GM21367 (cell line): ENCODE data around the gene SLC46A1.

ENCODE experiments used
- ATAC-seq: cut with Tn5 transposase; IDR thresholded peaks from one replicate; pipeline ENCODE4 v1.9.1; 2021; ENCODE audit not compliant: unreplicated experiment

The SLC46A1 gene

DNA sequence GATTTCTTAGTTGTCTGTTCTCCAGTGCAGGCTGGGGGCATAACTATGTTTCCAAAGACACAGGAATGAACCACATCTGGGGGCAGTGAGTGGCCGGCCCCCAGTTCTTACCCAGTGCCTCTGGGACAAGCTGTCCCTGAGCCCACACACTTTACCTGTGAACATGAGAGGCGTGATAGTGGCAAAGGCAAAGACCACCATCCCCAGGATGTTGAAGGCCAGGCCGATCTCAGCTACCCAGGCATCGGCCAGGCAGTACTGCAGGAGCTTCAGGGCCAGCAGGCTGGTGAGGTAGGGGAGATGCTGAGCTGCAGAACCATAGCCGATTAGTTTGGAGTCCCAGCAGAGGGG lies 1.6 kb downstream of the SLC46A1 start:
- ATAC-seq = no peak

DNA sequence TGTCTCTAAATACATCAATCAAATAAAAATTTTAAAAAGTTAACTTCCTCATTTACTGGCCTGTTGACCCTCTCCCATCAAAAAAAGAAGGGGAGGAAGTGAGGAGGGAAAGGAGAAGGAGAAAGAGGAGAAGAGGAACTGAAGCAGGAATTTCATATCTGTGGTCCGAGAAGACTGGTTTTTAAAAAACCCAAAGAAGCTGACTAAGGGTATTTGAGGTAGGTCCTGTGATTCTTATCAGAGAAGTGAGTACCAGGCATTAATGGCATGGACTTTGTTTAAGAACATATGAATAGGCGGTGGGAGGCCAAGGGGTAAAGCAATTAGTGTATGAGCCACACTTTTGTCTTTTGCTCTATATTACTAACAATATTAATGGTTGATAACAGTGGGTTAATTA lies 2.0 kb downstream of the SLC46A1 start:
- ATAC-seq = no peak

DNA sequence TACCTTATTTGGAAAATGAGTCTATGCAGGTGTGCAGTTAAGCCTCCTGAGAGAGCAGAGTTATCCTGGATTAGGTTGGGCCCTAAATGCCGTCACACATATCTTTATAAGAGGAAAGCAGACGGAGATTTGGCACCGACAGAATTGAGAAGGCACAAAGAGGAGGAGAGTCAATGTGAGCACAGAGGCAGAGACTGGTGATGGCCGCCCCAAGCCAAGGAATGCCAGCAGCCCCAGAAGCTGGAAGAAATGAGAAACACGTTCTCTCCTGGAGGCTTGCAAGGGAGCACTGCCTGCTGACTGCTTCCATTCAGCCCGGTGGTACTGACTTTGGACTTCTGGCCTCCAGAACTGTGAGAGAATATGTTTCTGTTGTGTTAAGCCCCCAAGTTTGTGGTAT lies 3.2 kb downstream of the SLC46A1 start:
- ATAC-seq = no peak

DNA sequence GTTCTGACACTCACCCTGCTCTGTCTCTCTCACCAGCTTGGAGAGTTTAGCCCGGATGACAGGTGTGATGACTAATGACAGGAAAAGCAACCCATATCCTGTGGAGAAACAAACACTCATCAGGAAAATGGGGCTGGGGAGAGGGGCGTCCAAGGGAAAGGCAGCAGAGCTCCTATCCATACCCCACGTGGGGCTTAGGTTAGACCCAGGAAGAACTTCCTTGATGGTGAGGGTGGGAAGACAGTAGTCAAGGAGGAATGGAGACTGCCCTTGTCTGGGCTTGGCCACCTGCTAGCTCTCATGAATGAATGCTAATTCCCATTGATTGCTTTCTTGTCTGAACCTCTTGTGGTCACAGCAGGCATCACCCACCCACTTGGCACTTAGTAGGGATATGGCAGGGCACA lies 3.8 kb downstream of the SLC46A1 start:
- ATAC-seq = no peak

DNA sequence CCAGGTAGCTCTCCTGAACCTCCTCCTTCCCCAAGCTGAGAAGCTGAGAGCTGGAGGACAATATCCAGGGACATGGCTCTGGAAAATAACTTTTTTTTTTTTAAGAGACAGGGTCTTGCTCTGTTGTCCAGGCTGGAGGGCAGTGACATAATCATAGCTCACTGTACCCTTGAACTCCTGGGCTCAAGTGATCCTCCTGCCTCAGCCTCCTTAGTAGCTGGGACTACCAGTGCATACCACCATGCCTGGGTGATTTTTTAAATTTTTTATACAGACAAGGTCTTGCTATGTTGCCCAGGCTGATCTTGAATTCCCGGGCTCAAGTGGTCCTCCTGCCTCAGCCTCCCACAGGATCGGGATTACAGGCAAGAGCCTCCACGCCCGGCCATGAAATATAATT lies 6.2 kb downstream of the SLC46A1 start:
- no peak for ATAC-seq

DNA sequence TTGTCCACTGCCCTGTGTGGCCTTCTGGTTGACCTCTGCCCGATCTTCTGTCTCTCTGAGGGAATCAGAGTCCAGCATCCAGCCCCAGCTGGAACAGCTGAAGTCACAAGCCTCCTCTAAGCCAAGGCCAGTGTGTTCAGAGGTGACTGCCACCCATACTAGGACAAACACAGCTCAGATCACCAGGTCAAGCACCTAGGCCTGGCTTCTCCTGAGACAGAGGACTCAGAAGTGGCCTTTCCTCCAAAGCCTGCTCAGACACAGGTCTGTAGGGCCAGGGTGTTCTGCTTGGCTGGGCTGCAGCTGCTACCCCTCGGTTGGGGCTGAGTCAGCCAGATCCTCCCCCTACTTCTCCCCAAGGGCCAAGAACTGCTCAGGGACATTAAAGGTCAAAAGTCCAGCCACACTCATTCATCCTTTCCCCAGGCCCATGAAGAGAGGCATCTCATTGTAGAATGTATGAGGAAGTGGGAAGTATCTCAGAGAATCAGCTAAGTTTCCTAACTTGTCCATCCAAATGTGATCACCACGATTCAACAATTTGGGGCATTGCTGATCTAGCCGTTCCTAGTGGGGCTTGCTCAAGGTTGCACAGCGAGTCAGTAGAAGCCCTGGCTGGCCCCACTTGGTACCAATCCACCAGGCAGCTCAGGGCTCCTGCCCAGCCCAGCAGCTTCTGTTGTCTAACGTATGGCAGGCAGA lies 7.6 kb downstream of the SLC46A1 start:
- ATAC-seq = no peak

DNA sequence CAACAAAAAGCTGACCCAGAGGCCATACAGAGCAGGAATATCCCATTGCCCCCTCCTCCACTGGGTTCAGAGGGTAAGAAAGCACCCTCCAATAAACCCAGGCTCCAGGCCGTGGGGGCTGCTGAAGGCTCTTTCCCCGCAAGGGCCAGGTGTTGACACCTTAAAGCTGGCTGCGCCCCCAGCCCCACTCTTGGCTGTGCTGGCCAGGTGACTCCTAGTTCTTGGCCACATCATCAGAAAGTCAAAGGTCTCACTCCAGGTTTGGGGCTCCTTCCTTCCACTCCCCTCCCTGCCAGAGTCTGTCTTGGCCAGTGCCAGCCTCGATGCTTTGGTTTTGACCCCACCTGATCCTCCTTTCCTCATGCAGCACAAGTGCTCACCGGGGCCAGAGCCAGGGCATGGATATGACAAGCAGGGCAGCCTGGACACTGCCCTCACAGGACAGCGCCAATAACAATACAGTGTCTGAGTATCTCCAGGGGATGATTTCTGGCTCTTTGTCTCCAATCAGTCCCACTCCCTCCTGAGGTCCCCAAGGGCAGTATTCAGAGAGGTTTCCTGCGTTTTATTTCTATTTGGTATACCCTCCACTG lies 8.2 kb downstream of the SLC46A1 start:
- ATAC-seq = no peak

DNA sequence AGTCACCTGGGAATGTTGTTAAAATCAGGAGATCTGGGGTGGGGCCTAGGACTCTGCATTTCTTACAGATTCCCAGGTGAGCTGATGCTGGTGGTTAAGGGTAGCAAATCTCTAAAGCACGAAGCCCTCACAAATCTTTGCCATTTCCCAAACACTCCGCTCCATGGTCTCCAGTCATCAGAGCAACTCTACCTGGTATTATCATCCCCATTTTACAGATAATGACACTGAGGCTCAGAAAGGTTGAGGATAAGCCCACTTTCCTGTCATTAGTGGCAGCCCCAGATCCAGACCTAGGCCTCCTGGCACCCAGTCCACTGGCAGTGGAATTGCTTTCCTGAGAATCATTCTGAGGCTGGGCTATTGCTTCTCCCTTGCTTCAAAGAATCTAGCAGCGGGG lies 8.7 kb downstream of the SLC46A1 start:
- ATAC-seq = no peak

DNA sequence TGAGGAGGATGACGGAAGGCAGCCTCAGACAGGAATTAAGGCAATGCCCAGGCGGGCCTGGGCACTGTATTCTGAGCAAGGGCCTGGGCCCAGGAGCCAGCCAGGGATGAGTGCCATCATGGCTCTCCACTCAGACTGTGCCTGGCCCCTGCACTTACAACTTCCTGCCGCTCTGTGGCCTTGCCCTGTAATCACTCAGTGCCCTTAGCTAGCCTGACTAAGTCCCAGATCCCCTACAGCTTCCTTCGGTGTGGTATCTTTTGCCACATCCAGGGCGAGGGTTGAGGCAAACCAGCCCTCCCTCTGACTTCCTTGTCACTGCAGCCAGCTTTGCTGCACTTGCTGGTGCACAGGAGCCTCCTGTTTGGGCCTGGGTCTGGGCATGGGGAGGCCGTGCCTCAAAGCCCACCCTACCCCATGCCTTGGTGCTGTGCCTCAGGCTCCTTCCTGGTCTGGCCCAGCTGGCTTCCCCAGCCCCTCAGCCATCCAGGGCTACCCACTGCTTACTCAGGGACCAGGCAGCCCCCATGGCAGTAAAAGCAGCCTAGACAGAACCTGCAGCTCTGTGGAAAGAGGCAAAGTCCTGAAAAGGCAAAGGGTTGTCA lies 9.3 kb downstream of the SLC46A1 start:
- no peak for ATAC-seq

DNA sequence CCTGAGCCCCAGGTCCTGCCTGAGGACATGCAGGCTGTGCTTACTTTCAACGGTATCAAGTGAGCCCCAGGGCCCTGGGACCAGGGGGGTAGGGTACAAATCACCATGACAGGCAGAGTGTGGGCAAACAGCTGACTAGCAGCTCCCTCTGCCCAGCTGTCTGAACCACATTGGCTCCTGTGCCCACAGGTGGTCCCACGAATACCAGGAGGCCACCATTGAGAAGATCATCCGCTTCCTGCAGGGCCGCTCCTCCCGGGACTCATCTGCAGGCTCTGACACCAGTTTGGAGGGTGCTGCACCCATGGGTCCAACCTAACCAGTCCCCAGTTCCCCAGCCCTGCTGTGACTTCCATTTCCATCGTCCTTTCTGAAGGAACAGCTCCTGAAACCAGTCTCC lies 10.0 kb downstream of the SLC46A1 start:
- no peak for ATAC-seq

DNA sequence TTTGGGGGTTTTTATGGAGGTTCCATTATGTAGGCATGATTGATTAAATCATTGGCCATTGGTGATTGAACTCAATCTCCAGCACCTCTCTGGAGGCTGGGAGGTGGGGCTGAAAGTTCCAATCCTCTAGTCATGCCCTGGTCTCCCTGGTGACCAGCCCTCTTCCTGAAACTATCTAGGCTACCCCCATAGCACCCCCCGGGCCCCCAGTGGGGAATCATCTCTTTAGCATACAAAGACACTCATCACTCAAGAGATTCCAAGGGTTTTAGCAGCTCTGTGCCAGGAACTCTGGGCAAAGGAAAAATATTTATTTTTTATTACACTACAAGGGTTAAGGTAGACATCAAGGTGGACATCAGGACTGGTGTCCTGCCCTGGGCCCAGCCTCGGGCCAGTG lies 10.6 kb downstream of the SLC46A1 start:
- no peak for ATAC-seq

DNA sequence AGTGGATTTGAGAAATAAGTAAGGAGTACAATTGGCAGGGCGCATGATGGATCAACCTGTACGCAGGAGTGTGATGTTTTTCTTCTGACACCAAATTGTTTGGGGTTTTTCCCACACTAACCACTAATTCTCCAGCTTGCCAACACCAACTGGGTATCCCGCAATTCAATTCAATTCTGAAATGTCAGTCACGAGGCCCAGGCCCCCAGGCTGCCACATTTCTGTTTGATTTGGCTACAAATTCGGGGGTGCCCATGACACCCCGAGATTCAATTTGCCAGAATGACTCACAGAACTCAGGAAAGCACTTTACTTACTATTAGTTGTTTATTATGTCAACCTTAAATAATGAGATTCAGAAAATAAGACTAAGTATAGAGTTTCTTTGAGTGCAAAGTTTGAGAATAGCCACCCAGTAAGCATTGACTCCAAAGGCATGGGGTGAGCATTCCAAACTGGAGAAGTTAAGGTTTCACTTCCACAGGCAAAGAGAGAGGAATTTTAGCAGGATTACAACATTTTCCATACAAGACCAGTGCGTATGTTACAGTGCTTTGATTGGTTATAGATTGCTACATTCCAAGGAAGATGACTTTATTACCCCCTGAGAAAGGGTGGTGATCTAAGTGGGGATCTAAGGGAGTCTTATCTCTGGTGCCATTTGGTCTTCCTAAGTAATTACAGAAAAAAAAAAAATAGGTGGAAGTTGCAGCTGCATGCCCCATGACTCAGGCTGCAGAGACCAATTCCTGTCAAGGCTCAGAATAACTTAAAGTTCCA lies 11.5 kb downstream of the SLC46A1 start:
- ATAC-seq = no peak

DNA sequence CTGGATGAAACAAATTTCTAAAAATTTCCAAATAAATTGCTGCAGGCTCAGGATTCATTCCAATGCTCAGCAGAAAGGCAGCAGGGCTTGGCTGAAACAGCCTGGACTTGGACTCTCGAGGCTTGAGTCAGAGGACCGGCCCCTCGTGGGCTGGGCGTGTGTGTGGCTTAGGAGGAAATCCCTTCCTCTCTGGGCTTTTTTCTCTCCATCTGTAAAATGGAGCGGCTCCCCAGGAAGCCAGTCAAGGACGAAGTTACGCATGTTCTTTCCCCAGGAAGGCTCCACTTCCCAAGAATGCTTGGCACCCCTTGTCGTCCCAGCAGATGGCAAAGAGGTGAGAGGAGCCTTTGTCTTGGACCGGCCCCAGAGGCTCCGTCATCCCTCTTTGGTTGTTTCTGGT lies 13.5 kb downstream of the SLC46A1 start:
- no peak for ATAC-seq

DNA sequence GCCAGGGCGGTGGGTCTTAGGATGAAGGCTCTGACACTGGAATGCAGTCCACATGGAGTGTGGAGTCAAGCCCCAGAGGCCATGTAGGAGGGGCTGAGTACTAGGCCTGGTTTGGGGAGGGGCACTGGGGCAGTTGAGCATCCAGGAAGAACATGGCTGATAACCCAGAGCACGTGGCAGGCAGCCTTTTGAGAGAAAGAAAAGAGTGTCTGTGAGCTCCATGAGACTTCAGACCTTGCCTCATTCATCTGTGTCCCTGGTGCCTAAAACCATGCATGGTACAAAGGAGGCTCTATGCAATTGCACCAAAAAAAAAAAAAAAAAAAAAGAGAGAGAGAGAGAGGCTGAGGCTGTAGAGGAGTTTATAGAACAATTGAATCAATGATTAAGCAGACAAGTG lies 14.6 kb downstream of the SLC46A1 start:
- ATAC-seq = no peak

DNA sequence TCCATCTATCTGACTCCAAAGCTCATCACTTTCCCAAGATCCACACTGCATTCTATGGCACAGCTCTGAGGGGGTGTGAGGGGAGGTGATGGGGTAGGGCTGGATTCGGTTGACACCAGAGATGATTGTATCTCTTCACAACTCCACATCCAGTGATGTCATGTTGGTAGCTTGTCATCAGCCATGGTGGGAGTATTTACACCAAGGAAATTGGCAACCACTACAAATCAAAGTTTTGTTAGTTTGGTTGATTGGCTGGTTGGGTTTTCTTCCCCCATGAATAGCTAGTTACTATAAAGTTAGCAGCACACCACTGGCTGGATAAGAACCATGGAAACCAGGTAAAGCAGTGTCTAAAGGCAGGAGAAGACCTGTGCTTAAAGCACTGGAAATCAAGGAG lies 15.0 kb downstream of the SLC46A1 start:
- ATAC-seq = no peak

DNA sequence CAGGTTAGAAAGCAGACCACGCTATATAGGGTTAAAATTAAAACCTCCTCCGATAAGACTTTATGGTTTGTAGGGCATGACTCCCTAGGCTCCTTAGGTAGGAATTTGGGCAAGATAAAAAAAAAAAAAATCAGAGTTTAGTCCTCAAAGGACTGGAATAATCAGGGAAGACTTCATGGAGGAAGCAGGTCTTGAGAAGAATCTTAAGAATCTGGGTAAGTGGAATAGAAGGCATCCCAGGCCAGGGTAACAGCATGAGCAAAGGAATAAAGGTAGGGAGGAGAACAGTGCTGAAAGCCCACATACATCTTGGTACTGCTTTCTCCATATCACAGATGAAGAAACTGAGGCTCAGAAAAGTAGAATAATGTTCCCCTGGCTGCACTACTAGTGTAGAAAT lies 15.4 kb downstream of the SLC46A1 start:
- no peak for ATAC-seq

DNA sequence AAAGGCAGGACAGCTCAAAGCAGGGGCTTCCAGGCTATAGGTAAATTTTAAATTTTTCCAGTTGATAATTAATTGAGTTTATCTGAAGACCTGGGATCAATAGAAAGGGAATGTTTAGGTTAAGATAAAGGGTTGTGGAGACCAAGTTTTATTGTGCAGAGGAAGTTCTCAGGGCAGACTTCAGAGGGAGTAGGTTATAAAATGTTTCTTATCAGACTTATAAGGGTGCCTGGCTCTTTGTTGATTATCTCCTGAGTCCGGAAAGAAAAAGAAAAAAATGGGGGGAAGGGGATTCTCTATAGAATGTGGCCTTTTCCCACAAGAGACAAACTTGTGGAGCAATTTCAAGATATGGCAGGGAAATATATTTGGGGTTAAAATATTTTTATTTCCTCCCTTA lies 15.9 kb downstream of the SLC46A1 start:
- no peak for ATAC-seq

DNA sequence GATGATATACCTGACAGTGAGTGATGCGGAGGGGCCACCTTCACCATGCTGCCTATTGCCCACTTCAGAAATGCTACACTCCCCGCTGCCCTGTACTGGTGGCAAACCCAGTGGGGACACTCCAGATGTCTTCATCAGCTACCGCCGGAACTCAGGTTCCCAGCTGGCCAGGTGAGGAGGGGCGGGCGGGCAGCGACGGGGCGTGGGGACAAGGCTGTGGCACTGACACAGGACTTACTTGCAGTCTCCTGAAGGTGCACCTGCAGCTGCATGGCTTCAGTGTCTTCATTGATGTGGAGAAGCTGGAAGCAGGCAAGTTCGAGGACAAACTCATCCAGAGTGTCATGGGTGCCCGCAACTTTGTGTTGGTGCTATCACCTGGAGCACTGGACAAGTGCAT lies 17.9 kb downstream of the SLC46A1 start:
- ATAC-seq = no peak

DNA sequence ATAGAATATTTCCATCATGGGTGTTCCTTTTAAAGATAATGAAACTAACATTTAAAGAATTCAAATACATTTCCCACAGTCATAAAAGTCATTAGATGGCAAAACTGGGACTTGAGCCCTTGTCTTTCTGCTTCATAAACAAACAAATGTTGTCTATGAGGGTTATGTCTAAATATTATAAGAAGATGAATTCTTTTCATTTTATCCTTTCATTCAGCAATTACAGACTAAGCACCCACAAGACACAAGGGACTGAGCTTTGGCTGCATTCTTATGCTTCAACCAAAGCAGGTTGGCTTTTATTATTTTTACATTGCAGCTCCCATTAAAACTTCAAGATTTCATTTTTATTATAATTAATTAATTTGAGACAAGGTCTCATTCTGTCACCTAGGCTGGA lies 19.6 kb downstream of the SLC46A1 start:
- ATAC-seq = no peak

DNA sequence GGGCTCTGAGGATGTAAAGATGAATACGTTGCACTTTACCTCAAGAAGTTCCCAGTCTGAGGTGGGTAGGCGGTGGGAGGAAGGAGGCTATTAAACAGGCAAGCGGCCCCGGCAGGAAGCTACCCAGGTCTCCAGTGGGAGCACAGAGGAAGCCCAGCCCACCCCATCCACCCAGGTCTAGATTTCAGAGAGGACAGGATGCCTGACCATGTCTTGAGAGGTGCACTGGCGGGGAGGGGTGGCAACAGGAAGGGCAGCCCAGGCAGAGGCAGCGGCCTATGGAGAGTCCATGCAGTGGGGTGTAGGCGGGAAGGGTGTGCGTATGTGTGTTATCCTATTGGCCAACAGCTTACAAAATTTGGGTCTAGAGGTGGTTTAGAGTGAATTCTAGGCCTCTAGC lies 20.6 kb downstream of the SLC46A1 start:
- ATAC-seq = no peak

DNA sequence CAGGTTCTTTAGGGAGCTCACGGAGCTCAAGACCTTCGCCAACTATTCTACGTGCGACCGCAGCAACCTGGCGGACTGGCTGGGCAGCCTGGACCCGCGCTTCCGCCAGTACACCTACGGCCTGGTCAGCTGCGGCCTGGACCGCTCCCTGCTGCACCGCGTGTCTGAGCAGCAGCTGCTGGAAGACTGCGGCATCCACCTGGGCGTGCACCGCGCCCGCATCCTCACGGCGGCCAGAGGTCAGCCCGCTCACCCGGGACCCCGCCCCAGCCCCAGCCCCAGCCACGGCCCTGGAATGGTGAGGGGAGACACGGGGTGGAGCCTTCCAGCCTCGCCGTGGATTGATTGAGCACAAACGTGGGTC lies 21.0 kb downstream of the SLC46A1 start:
- no peak for ATAC-seq
